Esophagus muscularis mucosa (tissue), 4 donors: ENCODE data around the gene COX17.

ENCODE experiments used
- EP300 ChIP-seq: sonication (generic); formaldehyde crosslinking; IDR thresholded peaks from one replicate; pipeline ENCODE4 v1.6.1; 2017; ENCODE audit warnings: antibody characterized with exemption
- POLR2A ChIP-seq: fragments of 450-650 bp; IDR thresholded peaks from one replicate; pipeline ENCODE4 v1.6.1; 2017; ENCODE audit warnings: antibody characterized with exemption, moderate library complexity, mild to moderate bottlenecking, low read depth
- POLR2AphosphoS5 ChIP-seq, 2 donors: sonication (generic); formaldehyde crosslinking; IDR thresholded peaks; one replicate each; pipeline ENCODE4 v1.6.1; 2017; ENCODE audit warnings: antibody characterized with exemption in 2 of 2
- TF ChIP-seq, protein P1 (sequence below), 3 experiments: fragments of 200-600 bp in 2 of 3; fragments of 450-650 bp in 1 of 3; sonication (generic) in 2 of 3; IDR thresholded peaks; one replicate each; pipeline ENCODE4 v1.5.1; 2017 to 2019; ENCODE audit warnings: antibody characterized with exemption in 3 of 3, mild to moderate bottlenecking in 2 of 3, moderate library complexity in 1 of 3

GRCh38 chr3:119625451-119626153, 51.6 kb downstream of the COX17 start:
- TF ChIP-seq, protein P1, sequence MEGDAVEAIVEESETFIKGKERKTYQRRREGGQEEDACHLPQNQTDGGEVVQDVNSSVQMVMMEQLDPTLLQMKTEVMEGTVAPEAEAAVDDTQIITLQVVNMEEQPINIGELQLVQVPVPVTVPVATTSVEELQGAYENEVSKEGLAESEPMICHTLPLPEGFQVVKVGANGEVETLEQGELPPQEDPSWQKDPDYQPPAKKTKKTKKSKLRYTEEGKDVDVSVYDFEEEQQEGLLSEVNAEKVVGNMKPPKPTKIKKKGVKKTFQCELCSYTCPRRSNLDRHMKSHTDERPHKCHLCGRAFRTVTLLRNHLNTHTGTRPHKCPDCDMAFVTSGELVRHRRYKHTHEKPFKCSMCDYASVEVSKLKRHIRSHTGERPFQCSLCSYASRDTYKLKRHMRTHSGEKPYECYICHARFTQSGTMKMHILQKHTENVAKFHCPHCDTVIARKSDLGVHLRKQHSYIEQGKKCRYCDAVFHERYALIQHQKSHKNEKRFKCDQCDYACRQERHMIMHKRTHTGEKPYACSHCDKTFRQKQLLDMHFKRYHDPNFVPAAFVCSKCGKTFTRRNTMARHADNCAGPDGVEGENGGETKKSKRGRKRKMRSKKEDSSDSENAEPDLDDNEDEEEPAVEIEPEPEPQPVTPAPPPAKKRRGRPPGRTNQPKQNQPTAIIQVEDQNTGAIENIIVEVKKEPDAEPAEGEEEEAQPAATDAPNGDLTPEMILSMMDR (IDR thresholded peaks at IDR 0.05) = no peak
- TF ChIP-seq EP300 = no peak
- no peak for TF ChIP-seq POLR2A
- no peak for TF ChIP-seq POLR2AphosphoS5 (IDR thresholded peaks at IDR 0.05)
